Spleen (tissue), 11 donors: Measurements from ENCODE around the gene FRAS1. TPM values are rescaled to one million over a fixed set of nuclear protein-coding genes. Genes with fewer than 3 reads are reported as not detected.

ENCODE experiments used
- DNase-seq: peaks from one replicate; pipeline ENCODE4 v3.0.0-alpha.2; 2020
- H3K27ac ChIP-seq, 8 donors: fragments of 200-600 bp; sonication (generic) in 7 of 8; 1 replicate in 4 of 8; 2 replicates in 4 of 8; pipeline versions ENCODE4 v1.5.0 to v1.8.0; 2016 to 2021; ENCODE audit warnings: inconsistent platforms in 4 of 8, mild to moderate bottlenecking in 4 of 8, moderate library complexity in 1 of 8
- H3K27me3 ChIP-seq, 7 donors: fragments of 200-600 bp; sonication (generic) in 6 of 7; replicated peaks in 1 of 7; 1 replicate in 4 of 7; 2 replicates in 3 of 7; pipeline versions ENCODE4 v1.5.0 to v1.8.0; 2016 to 2021; ENCODE audit warnings: inconsistent platforms in 3 of 7, mild to moderate bottlenecking in 1 of 7
- H3K36me3 ChIP-seq, 6 donors: fragments of 200-600 bp; sonication (generic) in 5 of 6; 1 replicate in 4 of 6; 2 replicates in 2 of 6; pipeline versions ENCODE4 v1.5.0 to v1.8.0; 2016 to 2021; ENCODE audit warnings: inconsistent platforms in 2 of 6
- H3K4me1 ChIP-seq, 6 donors: fragments of 200-600 bp; sonication (generic) in 5 of 6; 1 replicate in 3 of 6; 2 replicates in 3 of 6; pipeline versions ENCODE4 v1.5.0 to v1.8.0; 2016 to 2021; ENCODE audit warnings: inconsistent platforms in 3 of 6
- H3K4me3 ChIP-seq, 8 donors: fragments of 200-600 bp; sonication (generic) in 7 of 8; 1 replicate in 4 of 8; 2 replicates in 4 of 8; pipeline versions ENCODE4 v1.5.0 to v1.8.0; 2016 to 2021; ENCODE audit warnings: inconsistent platforms in 4 of 8, mild to moderate bottlenecking in 4 of 8, moderate library complexity in 2 of 8
- H3K9me3 ChIP-seq, 8 donors: fragments of 200-600 bp; sonication (generic) in 7 of 8; 1 replicate in 4 of 8; 2 replicates in 4 of 8; pipeline versions ENCODE4 v1.5.0 to v1.8.0; 2016 to 2021; ENCODE audit warnings: inconsistent platforms in 4 of 8
- CTCF ChIP-seq, 11 experiments: fragments of 200-600 bp in 7 of 11; fragments of 450-650 bp in 4 of 11; sonication (generic) in 4 of 11; IDR thresholded peaks in 8 of 11; conservative IDR thresholded peaks in 3 of 11; 1 replicate in 7 of 11; 2 replicates in 4 of 11; pipeline versions ENCODE4 v1.4.0 to v1.8.0; 2016 to 2021; ENCODE audit warnings: antibody characterized with exemption in 11 of 11, inconsistent platforms in 4 of 11, mild to moderate bottlenecking in 1 of 11
- POLR2A ChIP-seq, 3 donors: fragments of 450-650 bp; IDR thresholded peaks; one replicate each; pipeline ENCODE4 v1.5.1; 2017; ENCODE audit warnings: antibody characterized with exemption in 3 of 3, mild to moderate bottlenecking in 1 of 3
- POLR2AphosphoS5 ChIP-seq, 3 donors: sonication (generic); formaldehyde crosslinking; IDR thresholded peaks; one replicate each; pipeline ENCODE4 v1.5.1; 2017; ENCODE audit warnings: antibody characterized with exemption in 3 of 3
- WGBS, 5 donors: extraction: QIAGEN DNeasy Blood & Tissue Kit in 3 of 5; methylation state at CpG; one replicate each; pipeline versions ENCODE4 v1.1.5 to v1.1.7; 2013 to 2018; 5-methylcytosine and 5-hydroxymethylcytosine counted together
- intact Hi-C: fragments of 100-400 bp; cut with DNase I; formaldehyde crosslinking; loops from one replicate; pipeline ENCODE4 v1.15.0; 2023; ENCODE audit warnings: low total_unique reads
- polyA plus RNA-seq, 3 donors: library from polyadenylated mRNA; stranded (reverse); fragments of 200-250 nt; gene quantifications; one replicate each; pipeline ENCODE4 v1.2.1, GENCODE V29; 2013
- total RNA-seq, 7 donors: library from RNA; depleted of rRNA in 3 of 7; stranded (reverse); fragments of >200 nt in 3 of 7; fragmentation: NEBNext Ultra II Directional in 4 of 7; extraction: Animal tissue kit (Norgen Biotek cat#: 25700) in 4 of 7; gene quantifications; one replicate each; pipeline versions ENCODE4 v1.1.0 to v1.2.1, GENCODE V29; 2016 to 2021
- donor health status: healthy with polysubstance abuse.
- donor health status: DM: no; HTN: no; CAD: no; lungs with moderate emphysema.
- donor health status: DM: no; HTN: no; CAD: no.
- donor health status: Bipolar disorder and iron deficiency.
- donor health status: healthy.
- donor health status: DM: no; HTN: no; CAD: no.
- donor health status: DM: yes; HTN: yes; CAD: no.

FRAS1 gene
- total and polyA plus RNA-seq, 10 donors = 0.10 to 3.0 (median 1.3) TPM

GRCh38 chr4:78477276-78477675 is 420.2 kb downstream of the FRAS1 start:
- Histone ChIP-seq H3K36me3 (no peaks in the 10 kb centered on the region), H3K27ac (no peak overlapping the region), H3K27me3 (no peaks in the 10 kb centered on the region), H3K9me3 (no peaks in the 10 kb centered on the region), H3K4me1 (no peaks in the 10 kb centered on the region), H3K4me3 (no peak overlapping the region)
- TF ChIP-seq CTCF (IDR thresholded peaks at IDR 0.05 in 8 of 11, conservative IDR thresholded peaks at IDR 0.05 in 3 of 11) (no peak), POLR2AphosphoS5 (IDR thresholded peaks at IDR 0.05) (no peak), POLR2A (IDR thresholded peaks at IDR 0.05) (no peak)
- 3 to 60% (median 37%) methylated on average over 1 of the region's 1 CpG for WGBS, 5 donors
- intact Hi-C loops = no loop called here
- no peak for DNase-seq

GRCh38 chr4:78478523-78478922 is 421.4 kb downstream of the FRAS1 start:
- Histone ChIP-seq H3K27me3 (no peaks in the 10 kb centered on the region), H3K9me3 (no peaks in the 10 kb centered on the region), H3K27ac (no peak overlapping the region), H3K36me3 (no peaks in the 10 kb centered on the region), H3K4me3 (no peak overlapping the region), H3K4me1 (no peaks in the 10 kb centered on the region)
- no peak for TF ChIP-seq CTCF (IDR thresholded peaks at IDR 0.05 in 8 of 11, conservative IDR thresholded peaks at IDR 0.05 in 3 of 11)
- TF ChIP-seq POLR2AphosphoS5 (IDR thresholded peaks at IDR 0.05) = no peak
- TF ChIP-seq POLR2A (IDR thresholded peaks at IDR 0.05) = no peak
- no peak for DNase-seq
- intact Hi-C loops = no loop called here

GRCh38 chr4:78480286-78480685 is 423.2 kb downstream of the FRAS1 start:
- Histone ChIP-seq H3K4me1 (no peaks in the 10 kb centered on the region), H3K27me3 (no peaks in the 10 kb centered on the region), H3K4me3 (no peak overlapping the region), H3K27ac (no peak overlapping the region), H3K9me3 (no peaks in the 10 kb centered on the region), H3K36me3 (no peaks in the 10 kb centered on the region)
- intact Hi-C loops = no loop called here
- 89 to 95% (median 94%) methylated on average over 1 of the region's 1 CpG for WGBS, 5 donors
- TF ChIP-seq CTCF (IDR thresholded peaks at IDR 0.05 in 8 of 11, conservative IDR thresholded peaks at IDR 0.05 in 3 of 11) (no peak), POLR2A (IDR thresholded peaks at IDR 0.05) (no peak), POLR2AphosphoS5 (IDR thresholded peaks at IDR 0.05) (no peak)
- DNase-seq = no peak

- TF ChIP-seq CTCF (IDR thresholded peaks at IDR 0.05 in 8 of 11, conservative IDR thresholded peaks at IDR 0.05 in 3 of 11) (no peak), POLR2A (IDR thresholded peaks at IDR 0.05) (no peak), POLR2AphosphoS5 (IDR thresholded peaks at IDR 0.05) (no peak)
- H3K9me3 ChIP-seq = no peaks in the 10 kb centered on the region
- no peaks in the 10 kb centered on the region for H3K4me1 ChIP-seq
- WGBS, 5 donors = 76 to 100% (median 86%) methylated on average over 1 of the region's 1 CpG
- intact Hi-C loops = no loop called here
- no peaks in the 10 kb centered on the region for H3K27me3 ChIP-seq
- H3K36me3 ChIP-seq = no peaks in the 10 kb centered on the region
- no peak overlapping the region for H3K27ac ChIP-seq
- H3K4me3 ChIP-seq = no peak overlapping the region
- DNase-seq = no peak
Measured at GRCh38 chr4:78481180-78481579, 424.1 kb downstream of the FRAS1 start.
